ENCODE data around the gene FIGNL1.
A peak's percentile ranks its signal among the peaks of the same experiment; 100 is the strongest.

Gene FIGNL1

DNA sequence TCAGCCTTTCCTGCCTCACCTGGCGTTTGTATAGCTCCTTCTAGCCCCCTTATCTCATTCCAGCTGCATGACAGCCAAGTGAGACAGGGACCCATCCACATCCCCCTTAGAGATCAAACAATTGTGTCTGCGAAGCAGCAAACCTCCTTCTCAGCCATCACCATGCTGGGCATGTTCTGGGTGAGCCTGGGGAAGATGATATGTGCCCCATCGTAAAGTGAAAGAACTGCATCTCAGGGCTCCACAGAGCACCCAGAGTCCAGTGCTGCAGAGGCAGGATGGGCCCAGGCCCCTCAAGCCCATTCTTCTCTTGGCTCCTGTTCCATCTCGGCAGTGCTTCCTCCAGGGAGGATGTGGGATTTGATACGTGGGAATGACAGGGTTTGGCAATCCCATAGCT is 43.2 kb downstream of the FIGNL1 start:
- Mint-ChIP-seq H3K36me3 (ENCODE audit: low read depth) (peaks cover 56% of the 10 kb centered on the region), H3K4me1 (ENCODE audit: low read depth) (peaks cover 68% of the 10 kb centered on the region), H3K4me3 (no peak overlapping the region), H3K9me3 (no peaks in the 10 kb centered on the region), H3K27me3 (ENCODE audit: low read depth) (no peaks in the 10 kb centered on the region), H3K27ac (peak overlapping the region; percentile 32)

DNA sequence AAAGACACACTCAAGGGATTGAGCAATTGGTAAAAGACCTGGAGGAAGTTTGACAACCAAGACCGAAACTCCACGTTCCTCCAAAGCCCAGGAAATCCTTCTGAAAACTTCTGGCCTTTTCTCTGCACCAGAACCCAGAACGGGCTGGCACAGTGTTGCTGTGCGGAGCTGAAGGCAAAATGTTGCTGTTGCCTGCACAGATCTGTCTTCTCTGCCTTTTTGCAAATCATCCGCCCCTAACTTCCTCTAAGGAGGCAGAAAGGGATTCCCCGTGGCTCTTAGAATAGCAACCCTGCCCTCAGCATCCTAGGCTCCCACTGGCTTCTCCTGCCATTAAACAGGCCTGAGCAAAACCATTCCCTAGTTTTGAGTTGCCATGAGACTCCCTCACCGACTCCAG is 44.9 kb downstream of the FIGNL1 start:
- H3K9me3 Mint-ChIP-seq = no peaks in the 10 kb centered on the region
- H3K4me3 Mint-ChIP-seq = no peak overlapping the region
- no peaks in the 10 kb centered on the region for H3K27me3 Mint-ChIP-seq (ENCODE audit: low read depth)
- H3K4me1 Mint-ChIP-seq (ENCODE audit: low read depth) = peaks cover 74% of the 10 kb centered on the region
- peaks cover 70% of the 10 kb centered on the region for H3K36me3 Mint-ChIP-seq (ENCODE audit: low read depth)
- peak overlapping the region; percentile 58 for H3K27ac Mint-ChIP-seq

DNA sequence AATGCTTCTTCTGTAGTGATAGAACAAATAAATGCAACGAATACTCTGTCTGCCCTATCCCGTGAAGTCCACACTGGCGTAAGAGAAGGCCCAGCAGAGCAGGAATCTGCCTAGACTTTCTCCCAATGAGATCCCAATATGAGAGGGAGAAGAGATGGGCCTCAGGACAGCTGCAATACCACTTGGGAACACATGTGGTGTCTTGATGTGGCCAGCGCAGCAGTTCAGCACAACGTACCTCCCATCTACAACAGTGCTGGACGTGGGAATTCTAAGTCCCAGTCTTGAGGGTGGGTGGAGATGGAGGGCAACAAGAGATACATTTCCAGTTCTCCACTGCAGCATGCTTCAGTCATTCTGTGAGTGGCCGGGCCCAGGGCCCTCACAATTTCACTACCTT is 45.8 kb downstream of the FIGNL1 start:
- Mint-ChIP-seq H3K4me1 (ENCODE audit: low read depth) (peaks cover 69% of the 10 kb centered on the region), H3K36me3 (ENCODE audit: low read depth) (peaks cover 75% of the 10 kb centered on the region), H3K9me3 (no peaks in the 10 kb centered on the region), H3K27me3 (ENCODE audit: low read depth) (no peaks in the 10 kb centered on the region), H3K4me3 (no peak overlapping the region), H3K27ac (peak overlapping the region; percentile 17)

DNA sequence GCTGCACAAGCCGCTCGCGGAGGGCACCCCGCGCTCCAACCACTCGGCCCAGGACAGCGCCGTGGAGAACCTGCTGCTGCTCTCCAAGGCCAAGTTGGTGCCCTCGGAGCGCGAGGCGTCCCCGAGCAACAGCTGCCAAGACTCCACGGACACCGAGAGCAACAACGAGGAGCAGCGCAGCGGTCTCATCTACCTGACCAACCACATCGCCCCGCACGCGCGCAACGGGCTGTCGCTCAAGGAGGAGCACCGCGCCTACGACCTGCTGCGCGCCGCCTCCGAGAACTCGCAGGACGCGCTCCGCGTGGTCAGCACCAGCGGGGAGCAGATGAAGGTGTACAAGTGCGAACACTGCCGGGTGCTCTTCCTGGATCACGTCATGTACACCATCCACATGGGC is 50.0 kb downstream of the FIGNL1 start:
- H3K27me3 Mint-ChIP-seq (ENCODE audit: low read depth) = no peaks in the 10 kb centered on the region
- H3K4me1 Mint-ChIP-seq (ENCODE audit: low read depth) = peaks cover 64% of the 10 kb centered on the region
- H3K9me3 Mint-ChIP-seq = no peaks in the 10 kb centered on the region
- no peak overlapping the region for H3K4me3 Mint-ChIP-seq
- peaks cover 74% of the 10 kb centered on the region for H3K36me3 Mint-ChIP-seq (ENCODE audit: low read depth)
- H3K27ac Mint-ChIP-seq = no peak overlapping the region

DNA sequence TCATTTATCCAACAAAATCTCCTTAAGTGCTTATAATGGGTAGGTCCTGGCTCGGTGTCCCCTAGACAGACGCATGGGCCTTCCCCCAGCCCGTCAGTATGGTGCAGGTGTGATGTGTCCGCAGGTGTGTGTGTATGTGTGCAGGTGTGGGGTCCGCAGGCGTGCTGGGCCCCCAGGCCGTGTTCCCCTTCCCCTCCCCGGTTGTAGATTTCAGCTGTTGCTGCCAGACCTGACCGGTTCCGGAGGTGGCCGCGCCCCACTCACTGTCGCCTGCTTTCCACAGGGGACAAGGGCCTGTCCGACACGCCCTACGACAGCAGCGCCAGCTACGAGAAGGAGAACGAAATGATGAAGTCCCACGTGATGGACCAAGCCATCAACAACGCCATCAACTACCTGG is 50.5 kb downstream of the FIGNL1 start:
- no peaks in the 10 kb centered on the region for H3K9me3 Mint-ChIP-seq
- H3K4me3 Mint-ChIP-seq = no peak overlapping the region
- H3K27me3 Mint-ChIP-seq (ENCODE audit: low read depth) = no peaks in the 10 kb centered on the region
- H3K4me1 Mint-ChIP-seq (ENCODE audit: low read depth) = peaks cover 66% of the 10 kb centered on the region
- H3K36me3 Mint-ChIP-seq (ENCODE audit: low read depth) = peaks cover 73% of the 10 kb centered on the region
- H3K27ac Mint-ChIP-seq = peak overlapping the region; percentile 31

DNA sequence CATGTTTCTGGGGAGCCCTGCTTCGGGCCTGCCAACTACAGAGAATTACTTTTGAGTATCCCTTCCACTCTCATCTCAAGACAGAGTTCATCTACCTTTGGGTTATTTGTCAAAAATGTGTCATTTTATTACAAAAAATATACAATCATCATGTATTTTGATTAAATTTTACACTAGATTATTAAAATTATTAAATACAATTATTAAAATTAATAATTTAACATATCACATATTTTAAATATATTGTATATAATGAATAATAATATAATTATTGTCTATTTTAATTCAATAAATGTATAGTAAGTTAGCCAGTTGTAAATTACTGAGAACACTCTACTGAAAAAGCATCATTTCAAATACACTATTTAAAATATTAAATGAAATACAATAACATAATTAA is 50.9 kb downstream of the FIGNL1 start:
- H3K4me3 Mint-ChIP-seq = no peak overlapping the region
- peak overlapping the region; percentile 45 for H3K27ac Mint-ChIP-seq
- H3K27me3 Mint-ChIP-seq (ENCODE audit: low read depth) = no peaks in the 10 kb centered on the region
- H3K36me3 Mint-ChIP-seq (ENCODE audit: low read depth) = peaks cover 70% of the 10 kb centered on the region
- H3K9me3 Mint-ChIP-seq = no peaks in the 10 kb centered on the region
- H3K4me1 Mint-ChIP-seq (ENCODE audit: low read depth) = peaks cover 66% of the 10 kb centered on the region

DNA sequence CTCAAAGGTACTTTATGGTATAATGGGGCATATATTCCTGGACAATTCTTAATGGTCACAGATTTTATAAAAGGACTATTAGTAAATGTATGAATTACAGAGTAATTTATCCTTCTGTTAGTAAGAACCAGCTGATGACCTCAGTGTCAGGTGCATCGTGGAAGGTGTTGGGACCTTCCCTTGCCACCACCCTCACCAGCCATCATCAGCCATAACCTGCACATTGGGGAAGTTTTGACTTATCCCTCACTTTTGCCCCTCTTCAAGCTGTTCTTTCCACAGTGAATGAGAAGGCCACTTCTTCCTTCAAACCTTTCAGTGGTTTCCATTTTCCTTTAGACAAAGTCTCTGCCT is 52.2 kb downstream of the FIGNL1 start:
- Mint-ChIP-seq H3K4me3 (peak overlapping the region; percentile 57), H3K4me1 (ENCODE audit: low read depth) (peaks cover 68% of the 10 kb centered on the region), H3K27me3 (ENCODE audit: low read depth) (no peaks in the 10 kb centered on the region), H3K36me3 (ENCODE audit: low read depth) (peaks cover 70% of the 10 kb centered on the region), H3K27ac (peak overlapping the region; percentile 92), H3K9me3 (no peaks in the 10 kb centered on the region)

DNA sequence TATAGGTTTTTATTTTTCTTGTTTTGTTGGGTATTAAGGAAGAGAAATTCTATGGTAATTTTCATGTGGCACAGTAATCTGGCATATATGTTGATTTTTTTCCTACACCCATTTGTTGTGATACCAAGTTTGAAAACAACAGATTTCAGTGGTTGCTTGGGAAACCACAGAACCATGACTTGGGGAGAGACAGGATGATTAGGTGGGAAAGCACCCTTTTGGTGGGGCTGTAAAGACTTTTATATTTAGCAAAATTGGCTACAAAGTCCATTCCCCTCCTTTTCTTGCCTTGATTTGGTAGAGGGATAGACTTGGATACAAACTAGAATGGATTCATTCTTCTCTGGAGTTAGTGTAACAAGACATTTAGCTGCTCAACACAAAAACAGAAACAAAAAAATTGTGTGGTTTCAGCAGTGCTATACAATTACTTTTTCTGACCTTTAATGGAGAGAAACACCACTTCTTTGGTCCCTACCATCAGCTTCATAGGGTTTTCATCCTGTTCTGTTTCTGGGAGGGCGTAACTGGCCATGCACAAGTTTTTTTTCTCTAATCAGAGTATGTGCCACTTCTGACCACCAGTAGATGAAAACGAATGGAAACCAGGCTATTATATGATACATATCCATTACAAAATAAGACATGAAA is 52.7 kb downstream of the FIGNL1 start:
- H3K4me1 Mint-ChIP-seq (ENCODE audit: low read depth) = peaks cover 69% of the 10 kb centered on the region
- H3K4me3 Mint-ChIP-seq = peak overlapping the region; percentile 66
- H3K9me3 Mint-ChIP-seq = no peaks in the 10 kb centered on the region
- peaks cover 71% of the 10 kb centered on the region for H3K36me3 Mint-ChIP-seq (ENCODE audit: low read depth)
- peak overlapping the region; percentile 92 for H3K27ac Mint-ChIP-seq
- H3K27me3 Mint-ChIP-seq (ENCODE audit: low read depth) = no peaks in the 10 kb centered on the region

DNA sequence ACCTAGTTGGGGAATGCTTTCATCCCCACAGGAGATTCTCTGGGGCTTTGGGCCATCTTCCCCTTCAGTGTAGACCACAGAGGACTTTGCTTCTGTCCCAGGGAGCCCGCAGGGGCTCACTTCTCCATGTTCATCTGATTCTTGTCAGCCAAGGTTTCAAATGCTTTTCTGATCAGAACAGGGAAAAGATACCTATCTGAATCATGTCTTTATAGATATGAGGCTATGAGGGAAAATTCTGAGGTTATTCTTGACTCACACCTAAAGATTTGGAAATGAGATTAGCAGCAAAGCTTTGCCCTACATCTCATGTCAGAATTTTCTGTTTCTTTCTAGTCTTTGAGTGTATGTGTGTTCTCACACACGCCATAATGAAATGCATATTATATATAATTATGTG is 53.3 kb downstream of the FIGNL1 start:
- Mint-ChIP-seq H3K9me3 (no peaks in the 10 kb centered on the region), H3K4me1 (ENCODE audit: low read depth) (peaks cover 70% of the 10 kb centered on the region), H3K36me3 (ENCODE audit: low read depth) (peaks cover 71% of the 10 kb centered on the region), H3K27ac (peak overlapping the region; percentile 90), H3K4me3 (peak overlapping the region; percentile 66), H3K27me3 (ENCODE audit: low read depth) (no peaks in the 10 kb centered on the region)

DNA sequence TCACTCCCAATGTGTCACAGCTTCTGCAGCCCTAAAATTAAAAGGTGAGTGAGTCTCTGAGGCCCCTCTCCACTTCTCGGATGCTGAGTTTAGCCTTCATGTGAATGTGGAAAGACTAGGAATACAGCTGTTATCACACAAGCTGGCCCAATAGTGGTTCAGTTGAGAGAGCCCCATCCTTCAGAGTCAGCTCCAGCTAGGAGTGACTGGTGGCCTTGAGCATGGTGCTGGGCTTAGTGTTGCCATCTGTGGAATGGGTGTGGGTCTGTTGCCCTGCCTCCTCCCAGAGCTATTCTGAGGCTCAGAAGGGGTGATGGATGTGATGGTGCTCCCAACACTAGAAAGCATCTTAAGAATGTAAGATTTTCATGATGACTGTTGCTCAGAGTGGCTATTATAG is 55.8 kb downstream of the FIGNL1 start:
- H3K27me3 Mint-ChIP-seq (ENCODE audit: low read depth) = no peaks in the 10 kb centered on the region
- peak overlapping the region; percentile 95 for H3K27ac Mint-ChIP-seq
- H3K36me3 Mint-ChIP-seq (ENCODE audit: low read depth) = peaks cover 71% of the 10 kb centered on the region
- peak overlapping the region; percentile 84 for H3K4me3 Mint-ChIP-seq
- peaks cover 81% of the 10 kb centered on the region for H3K4me1 Mint-ChIP-seq (ENCODE audit: low read depth)
- no peaks in the 10 kb centered on the region for H3K9me3 Mint-ChIP-seq

Measured in T-helper 1 cell treated with Interleukin-12 subunit alpha and Interleukin-12 subunit beta and Interleukin-4 antibody, amounts not matched to agents 30 μg/mL and 1 μg/mL, for 36 hours (primary cell).